GM12891 (cell line): ENCODE measurements around the gene FAM118B.

ENCODE experiments used
- PAX5 ChIP-seq: IDR thresholded peaks from 2 replicates; pipeline ENCODE4 v1.6.1; 2011; ENCODE audit warnings: low read length, moderate library complexity, mild to moderate bottlenecking; ENCODE audit not compliant: insufficient read depth, severe bottlenecking
- POLR2A ChIP-seq: IDR thresholded peaks from 2 replicates; pipeline ENCODE4 v1.6.1; 2011; ENCODE audit warnings: low read depth, low read length, control low read depth
- POLR2AphosphoS5 ChIP-seq: IDR thresholded peaks from 2 replicates; pipeline ENCODE4 v1.6.1; 2011; ENCODE audit warnings: low read depth, low read length, control low read depth
- SPI1 ChIP-seq: IDR thresholded peaks from 2 replicates; pipeline ENCODE4 v1.6.1; 2011; ENCODE audit warnings: low read depth, low read length, control low read depth
- TAF1 ChIP-seq: IDR thresholded peaks from 2 replicates; pipeline ENCODE4 v1.6.1; 2011; ENCODE audit warnings: low read depth, low read length, control low read depth

DNA sequence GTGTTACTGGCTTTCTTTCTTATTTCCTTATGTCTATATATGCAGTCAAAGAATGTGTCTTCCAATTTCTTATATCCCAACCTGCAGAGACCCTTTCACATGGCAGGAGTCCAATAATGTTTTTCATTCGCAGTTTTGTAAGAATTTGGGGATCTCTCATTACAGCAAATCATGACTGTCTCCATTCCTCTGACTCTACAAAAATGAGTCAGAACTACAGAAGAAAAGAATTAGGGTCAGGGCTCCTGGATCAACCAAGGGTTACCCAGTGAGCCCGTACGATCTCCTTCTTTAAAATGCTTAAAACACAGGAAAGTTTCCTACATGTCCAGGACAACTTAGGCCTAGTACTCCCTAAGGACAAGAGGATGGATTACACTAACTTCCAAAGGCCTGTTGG lies 42.3 kb upstream of the FAM118B start:
- no peak for TF ChIP-seq SPI1
- no peak for TF ChIP-seq POLR2A
- no peak for TF ChIP-seq POLR2AphosphoS5
- TF ChIP-seq TAF1: no peak
- no peak for TF ChIP-seq PAX5
